ENCODE measurements around the gene EPHA3.

The EPHA3 gene

GRCh38 chr3:89474333-89475130 is 367.1 kb downstream of the EPHA3 start:
- no peak for DNase-seq

- DNase-seq = peak in 1 of 2 experiments; percentile 13
Measured at GRCh38 chr3:89488800-89489580, 381.6 kb downstream of the EPHA3 start.

- DNase-seq = no peak
Measured at GRCh38 chr3:89490129-89490528, 382.7 kb downstream of the EPHA3 start.

DNA sequence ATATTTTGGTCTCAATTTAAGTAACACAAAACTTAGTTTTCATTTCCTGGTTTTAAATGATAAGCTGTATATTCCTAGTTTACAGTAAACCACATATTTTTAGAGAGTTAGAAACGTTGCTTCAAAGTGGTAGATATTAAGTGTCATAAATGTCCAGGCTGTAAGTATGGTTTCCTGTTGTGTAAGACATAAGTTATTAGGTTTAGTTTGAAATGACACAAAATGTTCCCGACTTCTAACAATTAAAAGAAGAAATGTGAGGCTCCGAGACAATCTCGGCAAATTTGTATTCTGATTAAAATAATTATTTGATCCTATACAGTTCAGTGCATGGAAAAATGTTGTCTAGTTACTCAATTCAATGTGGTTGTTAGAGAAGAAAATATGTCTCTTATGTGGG is 387.3 kb downstream of the EPHA3 start:
- no peak for DNase-seq

DNA sequence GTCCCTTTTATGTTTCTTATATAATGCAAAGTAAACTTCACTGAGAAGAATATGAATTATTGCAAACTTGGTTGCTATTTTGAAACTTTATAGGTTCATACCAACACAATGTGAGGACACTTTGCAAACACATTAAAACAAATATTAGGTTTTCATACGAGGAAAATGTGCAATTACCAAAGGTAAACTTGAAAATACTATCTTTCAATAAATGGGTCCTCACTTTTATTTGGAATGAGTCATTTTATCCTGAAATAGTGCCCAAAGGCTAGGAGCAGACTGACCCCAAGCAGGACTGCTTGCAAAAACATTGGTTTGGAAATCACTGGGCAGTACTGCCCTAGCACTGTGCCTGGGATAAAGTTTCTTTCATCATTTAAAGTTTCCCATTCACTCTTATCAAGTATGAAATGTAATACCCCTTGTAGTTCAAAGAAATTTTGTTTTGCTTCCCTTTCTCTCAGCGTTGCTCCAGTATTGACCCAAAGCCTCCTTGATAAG is 396.5 kb downstream of the EPHA3 start:
- no peak for DNase-seq

- DNase-seq = no peak
Measured at GRCh38 chr3:89504432-89504831, 397.0 kb downstream of the EPHA3 start.

- no peak for DNase-seq
Measured at GRCh38 chr3:89506462-89507103, 399.2 kb downstream of the EPHA3 start.

DNA sequence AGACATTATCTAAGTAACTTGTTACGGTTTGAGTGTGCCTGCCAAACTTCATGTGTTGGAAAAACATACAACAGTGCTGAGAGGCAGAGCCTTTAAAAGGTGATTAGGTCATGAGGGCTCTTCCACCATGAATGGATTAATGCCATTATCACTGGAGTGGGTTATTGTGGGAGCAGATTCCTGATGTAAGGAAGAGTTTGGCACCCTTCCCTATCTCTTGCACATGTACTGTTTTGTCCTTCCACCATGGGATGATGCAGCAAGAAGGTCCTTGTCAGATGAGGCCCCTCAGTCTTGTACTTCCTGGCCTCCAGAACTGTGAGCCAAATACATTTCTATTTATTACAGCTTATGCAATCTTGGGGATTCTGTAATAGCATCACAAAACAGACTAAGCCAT is 413.9 kb downstream of the EPHA3 start:
- no peak for DNase-seq

DNA sequence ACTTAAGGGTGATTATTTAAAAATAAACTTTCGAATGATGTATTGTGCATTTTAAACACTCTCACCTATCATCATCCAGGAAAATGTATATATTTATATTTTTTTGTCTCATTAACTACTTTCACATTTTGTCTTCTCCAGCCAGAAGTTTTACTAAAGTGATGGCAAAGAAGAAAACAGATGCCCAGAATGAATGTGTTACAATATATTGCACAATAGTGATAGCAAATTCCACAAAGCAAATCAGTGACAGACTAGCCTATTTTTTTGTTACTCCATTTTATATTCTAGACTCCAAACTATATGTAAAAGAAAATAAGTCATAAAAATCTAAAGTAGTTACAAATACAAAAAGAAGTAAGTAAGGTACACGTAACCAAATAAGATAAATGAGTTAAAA is 414.7 kb downstream of the EPHA3 start:
- DNase-seq = no peak

- no peak for DNase-seq
Measured at GRCh38 chr3:89525609-89526008, 418.2 kb downstream of the EPHA3 start.

GRCh38 chr3:89527736-89528305 is 420.4 kb downstream of the EPHA3 start:
- no peak for DNase-seq
